K562 treated with DMSO at 1 percent for 12 hours (cell line): Measurements from ENCODE around the gene TNKS2. TPM values are rescaled to one million over a fixed set of nuclear protein-coding genes. Genes with fewer than 3 reads are reported as not detected.

Experiments
- total RNA-seq: library from RNA; unstranded; fragments of 300-600 nt; gene quantifications from 2 replicates; pipeline ENCODE4 v1.2.3, GENCODE V29; 2022; ENCODE audit not compliant: insufficient read depth

Gene TNKS2
- total RNA-seq: 4.6 and 18.0 TPM in 2 replicates

DNA sequence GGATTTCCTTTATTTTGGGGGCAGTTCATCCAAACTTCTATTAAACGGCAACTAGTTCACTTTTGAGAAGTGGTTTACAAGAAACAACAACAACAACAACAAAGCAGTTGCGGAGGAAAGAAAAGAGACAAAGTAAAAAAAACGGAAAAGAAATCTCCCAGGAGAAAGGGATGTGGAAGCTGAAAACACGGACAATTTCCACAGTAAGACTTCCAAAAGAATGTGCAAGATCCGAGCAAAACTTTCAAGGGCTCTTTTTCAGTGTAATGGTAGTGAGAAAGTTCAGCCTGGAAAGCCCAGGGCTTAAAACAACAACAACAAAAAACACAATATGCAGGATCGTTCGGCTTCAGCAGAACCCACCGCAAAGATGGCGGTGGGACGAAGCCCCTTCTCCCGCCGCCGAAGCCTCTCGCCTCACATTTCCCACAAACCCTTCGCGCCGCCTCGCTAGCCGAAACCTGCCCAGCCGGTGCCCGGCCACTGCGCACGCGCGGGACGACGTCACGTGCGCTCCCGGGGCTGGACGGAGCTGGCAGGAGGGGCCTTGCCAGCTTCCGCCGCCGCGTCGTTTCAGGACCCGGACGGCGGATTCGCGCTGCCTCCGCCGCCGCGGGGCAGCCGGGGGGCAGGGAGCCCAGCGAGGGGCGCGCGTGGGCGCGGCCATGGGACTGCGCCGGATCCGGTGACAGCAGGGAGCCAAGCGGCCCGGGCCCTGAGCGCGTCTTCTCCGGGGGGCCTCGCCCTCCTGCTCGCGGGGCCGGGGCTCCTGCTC lies at the start of gene TNKS2:
Gene TNKS2, plus strand, starts transcription at position 553 of the 775 bp plus-strand sequence. CDS start 265 bp downstream, outside the sequence.

DNA sequence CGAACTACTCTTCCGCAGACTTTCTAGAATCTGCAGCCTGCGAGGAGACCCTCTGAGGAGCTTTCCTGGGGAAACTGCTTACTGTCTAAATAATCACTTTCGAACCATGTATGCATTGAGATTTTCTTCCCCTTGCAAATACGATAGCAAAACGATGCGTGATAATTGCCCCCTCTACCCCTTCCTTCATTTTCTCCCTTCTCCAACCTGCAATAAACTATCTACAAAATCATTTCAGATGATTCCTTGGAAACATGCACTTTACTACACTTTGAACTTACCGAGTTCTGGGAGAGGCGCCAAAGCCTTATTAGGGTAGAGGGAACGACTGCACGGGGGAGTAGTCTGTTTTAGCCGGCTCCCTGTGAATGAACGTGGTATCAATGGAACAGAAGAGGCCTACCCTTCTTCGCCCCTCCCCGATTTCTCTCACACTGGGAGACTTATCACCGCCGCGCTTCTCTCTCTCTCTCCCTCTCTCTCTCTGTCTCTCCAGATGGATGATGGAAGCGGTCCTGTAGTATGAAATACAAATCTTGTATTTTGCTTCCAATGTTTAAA lies 111.0 kb downstream of the TNKS2 start, which contains the start of gene FGFBP3:
Gene FGFBP3, minus strand, starts transcription at position 370 of the 561 bp plus-strand sequence. CDS start 517 bp downstream, outside the sequence.

Other genes starting within 250 kb of the TNKS2 start
- gene PPP1R3C, start 165.4 kb upstream of the TNKS2 start, total RNA-seq: 0.64 and 0.80 TPM in 2 replicates
- gene FGFBP3, start 111.1 kb downstream of the TNKS2 start, total RNA-seq: 1.0 and 2.5 TPM in 2 replicates
- gene BTAF1, start 125.3 kb downstream of the TNKS2 start, total RNA-seq: 4.9 and 46.0 TPM in 2 replicates